ENCODE results near the gene TNK2. TPM values are rescaled to one million over a fixed set of nuclear protein-coding genes. Genes with fewer than 3 reads are reported as not detected.

Gene TNK2
- total and polyA plus RNA-seq, 2 of the 8 experiments (the other 6 are each of a cell fraction or from before 2014, with no cell fraction given): 10.4 to 33.9 TPM

GRCh38 chr3:195873971-195874370, 34.4 kb downstream of the TNK2 start:
- Histone ChIP-seq H4K20me1 (replicated peaks in 1 of 2; ENCODE audit: control insufficient read depth in 1 of 2, insufficient read depth in 2 of 2, low read length in 2 of 2) (peaks cover 3 to 12% of the 10 kb centered on the region in 2 experiments), H3K56ac (replicated peaks; ENCODE audit: insufficient read length, low read depth, low read length) (no peak overlapping the region), H3K23ac (ENCODE audit: insufficient read length) (no peak overlapping the region), H2BK5ac (ENCODE audit: low read depth, low read length) (no peak overlapping the region; the same call in 1 of the 2 replicates), H3K9ac (replicated peaks in 1 of 4; ENCODE audit: extremely low read depth in 1 of 4, low read depth in 3 of 4, low read length in 3 of 4) (no peak overlapping the region), H2BK12ac (ENCODE audit: low read depth, low read length) (no peak overlapping the region), H4K5ac (ENCODE audit: insufficient read length, low read depth, low read length) (no peak overlapping the region), H3K4me1 (replicated peaks in 1 of 4; ENCODE audit: control insufficient read depth in 3 of 4, insufficient read depth in 4 of 4, low read length in 3 of 4) (no peaks in the 10 kb centered on the region; a peak in 1 of 7 replicates), H3K14ac (ENCODE audit: insufficient read length) (no peak overlapping the region), H3K4ac (replicated peaks; ENCODE audit: insufficient read length, low read depth, low read length) (no peak overlapping the region), H3K27ac (ENCODE audit: low read depth, low read length) (no peak overlapping the region), H3K23me2 (ENCODE audit: low read depth, low read length) (no peaks in the 10 kb centered on the region), H2AK5ac (ENCODE audit: low read depth, low read length) (no peak overlapping the region), H3K4me2 (ENCODE audit: insufficient read depth in 1 of 2, low read depth in 2 of 2, low read length in 2 of 2) (no peak overlapping the region), H3K4me3 (ENCODE audit: extremely low read depth in 1 of 4, insufficient read depth in 2 of 4, low read depth in 3 of 4, low read length in 4 of 4) (no peak overlapping the region), H3K18ac (ENCODE audit: extremely low read depth, low read length) (no peak overlapping the region), H3K79me1 (ENCODE audit: low read depth, low read length) (no peaks in the 10 kb centered on the region), H4K8ac (ENCODE audit: extremely low read depth, insufficient read depth, low read length) (no peak overlapping the region), H2BK20ac (ENCODE audit: low read length) (no peak overlapping the region), H2AFZ (ENCODE audit: low read length) (no peak overlapping the region), H2BK120ac (replicated peaks; ENCODE audit: low read depth, low read length) (no peak overlapping the region), H3K9me3 (ENCODE audit: insufficient read depth in 2 of 2, low read depth in 1 of 2, low read length in 1 of 2) (no peaks in the 10 kb centered on the region), H3K36me3 (ENCODE audit: control insufficient read depth in 2 of 4, insufficient read depth in 4 of 4, low read length in 3 of 4) (peaks cover 0 to 13% (median 2%) of the 10 kb centered on the region in 4 experiments; a peak in 4 of 8 replicates), H4K91ac (replicated peaks; ENCODE audit: insufficient read length, low read length) (no peak overlapping the region), H2BK15ac (ENCODE audit: low read length) (no peak overlapping the region), H3K79me2 (ENCODE audit: control insufficient read depth in 1 of 2, insufficient read depth in 2 of 2, low read length in 2 of 2) (no peaks in the 10 kb centered on the region), H3K27me3 (replicated peaks in 1 of 4; ENCODE audit: control insufficient read depth in 3 of 4, extremely low read depth in 1 of 4, insufficient read depth in 3 of 4, low read length in 3 of 4) (no peaks in the 10 kb centered on the region)
- WGBS, 2 experiments (ENCODE audit: extremely low coverage in 1 of 2, insufficient coverage in 1 of 2, insufficient read length in 1 of 2, insufficient replicate concordance in 2 of 2, low coverage in 1 of 2, low lambda C conversion rate in 2 of 2, missing lambda C conversion rate in 1 of 2): 94% methylated on average over 20 of the region's 26 CpGs; no CpG with 5 or more reads in 1 of the 2 experiments
- POLR2A ChIA-PET (ENCODE audit: partially characterized antibody): no interaction called here
- no peak for DNase-seq (ENCODE audit: low read depth in 1 of 2, low spot score in 2 of 2)
- FAIRE-seq: no peak
- CTCF ChIA-PET (ENCODE audit: partially characterized antibody): interaction anchor here (8.8 kb wide), 1 partner anchor 17 kb away, joined by 95 read pairs; no protein-coding TSS in a partner anchor
- no peak for TF ChIP-seq POU5F1 (IDR thresholded peaks at IDR 0.05; ENCODE audit: low read depth, low read length)
- TF ChIP-seq GABPA (IDR thresholded peaks at IDR 0.05; ENCODE audit: borderline replicate concordance, insufficient read depth, low read length): no peak
- TF ChIP-seq, protein P1, sequence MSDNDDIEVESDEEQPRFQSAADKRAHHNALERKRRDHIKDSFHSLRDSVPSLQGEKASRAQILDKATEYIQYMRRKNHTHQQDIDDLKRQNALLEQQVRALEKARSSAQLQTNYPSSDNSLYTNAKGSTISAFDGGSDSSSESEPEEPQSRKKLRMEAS (IDR thresholded peaks at IDR 0.05): no peak
- TF ChIP-seq SUZ12 (IDR thresholded peaks at IDR 0.05; ENCODE audit: low read length): no peak
- TF ChIP-seq, protein P2, sequence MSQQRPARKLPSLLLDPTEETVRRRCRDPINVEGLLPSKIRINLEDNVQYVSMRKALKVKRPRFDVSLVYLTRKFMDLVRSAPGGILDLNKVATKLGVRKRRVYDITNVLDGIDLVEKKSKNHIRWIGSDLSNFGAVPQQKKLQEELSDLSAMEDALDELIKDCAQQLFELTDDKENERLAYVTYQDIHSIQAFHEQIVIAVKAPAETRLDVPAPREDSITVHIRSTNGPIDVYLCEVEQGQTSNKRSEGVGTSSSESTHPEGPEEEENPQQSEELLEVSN (IDR thresholded peaks at IDR 0.05): no peak
- TF ChIP-seq RBBP5 (IDR thresholded peaks at IDR 0.05; ENCODE audit: borderline replicate concordance, low read depth, low read length): no peak
- TF ChIP-seq CBX8 (IDR thresholded peaks at IDR 0.05; ENCODE audit: borderline replicate concordance, low read depth, low read length): no peak
- TF ChIP-seq POLR2AphosphoS5 (IDR thresholded peaks at IDR 0.05; ENCODE audit: low read depth, low read length): no peak
- TF ChIP-seq MAFK (IDR thresholded peaks at IDR 0.05; ENCODE audit: low read depth, low read length): no peak
- TF ChIP-seq CEBPB (IDR thresholded peaks at IDR 0.05; ENCODE audit: low read depth, low read length): no peak
- TF ChIP-seq RAD21 (IDR thresholded peaks at IDR 0.05 in 1 of 2, conservative IDR thresholded peaks at IDR 0.05 in 1 of 2; ENCODE audit: low read depth in 2 of 2, low read length in 2 of 2): no peak
- TF ChIP-seq BRCA1 (IDR thresholded peaks at IDR 0.05; ENCODE audit: low read depth, low read length): no peak
